ENCODE results near the gene IL17B. TPM values are rescaled to one million over a fixed set of nuclear protein-coding genes. Genes with fewer than 3 reads are reported as not detected.

Gene IL17B
- total and polyA plus RNA-seq, 2 of the 13 experiments (the other 11 are each of a cell fraction or from before 2014, with no cell fraction given), result 0.29 to 2.6 TPM

GRCh38 chr5:149345147-149345891 is 33.8 kb downstream of the IL17B start, which contains the start of gene GRPEL2 (continued):
- TF ChIP-seq FOXP4 (CRISPR knock-in tag; IDR thresholded peaks at IDR 0.05) (peak; percentile 51), ZNF20 (CRISPR knock-in tag; IDR thresholded peaks at IDR 0.05) (no peak), MIXL1 (CRISPR knock-in tag; IDR thresholded peaks at IDR 0.05) (peak; percentile 45; the same call in 1 of the 2 replicates), KLF12 (CRISPR knock-in tag; IDR thresholded peaks at IDR 0.05; ENCODE audit: borderline replicate concordance) (peak; percentile 93; the same call in 1 of the 2 replicates), ZNF704 (CRISPR knock-in tag; IDR thresholded peaks at IDR 0.05; ENCODE audit: borderline replicate concordance) (peak; percentile 25; the same call in 1 of the 2 replicates), ZNF142 (CRISPR knock-in tag; IDR thresholded peaks at IDR 0.05) (0 out of 2 replicates have a peak, but pooled peaks have one; percentile 35), FLYWCH1 (CRISPR knock-in tag; IDR thresholded peaks at IDR 0.05) (no peak), ZNF501 (CRISPR knock-in tag; IDR thresholded peaks at IDR 0.05) (peak; percentile 96), ZC3H4 (CRISPR knock-in tag; IDR thresholded peaks at IDR 0.05; ENCODE audit: borderline replicate concordance) (no peak), MAX (IDR thresholded peaks at IDR 0.05) (peak; percentile 88), ZNF816 (CRISPR knock-in tag; IDR thresholded peaks at IDR 0.05; ENCODE audit: borderline replicate concordance) (peak; percentile 66; the same call in 1 of the 2 replicates), ATF2 (CRISPR knock-in tag; IDR thresholded peaks at IDR 0.05) (no peak), NCOA1 (CRISPR knock-in tag; IDR thresholded peaks at IDR 0.05) (no peak), CC2D1A (CRISPR knock-in tag; IDR thresholded peaks at IDR 0.05) (no peak), ZNF580 (CRISPR knock-in tag; IDR thresholded peaks at IDR 0.05; ENCODE audit: borderline replicate concordance, low read depth) (peak; percentile 94; the same call in 1 of the 2 replicates), GFI1 (CRISPR knock-in tag; IDR thresholded peaks at IDR 0.05; ENCODE audit: borderline replicate concordance) (peak; percentile 69; the same call in 1 of the 2 replicates), ZBTB3 (CRISPR knock-in tag; IDR thresholded peaks at IDR 0.05; ENCODE audit: borderline replicate concordance, low read depth) (no peak), ZNF121 (CRISPR knock-in tag; IDR thresholded peaks at IDR 0.05) (no peak)
